Peyer's patch (tissue), 4 donors: Measurements from ENCODE around the gene SLC2A10.

Experiments used
- POLR2A ChIP-seq, 2 donors: fragments of 450-650 bp; IDR thresholded peaks; one replicate each; pipeline ENCODE4 v1.5.1; 2017; ENCODE audit warnings: antibody characterized with exemption in 2 of 2, mild to moderate bottlenecking in 2 of 2, moderate library complexity in 2 of 2
- TF ChIP-seq, protein P1 (sequence below), 6 experiments: fragments of 450-650 bp in 4 of 6; fragments of 200-600 bp in 2 of 6; sonication (generic) in 1 of 6; IDR thresholded peaks; one replicate each; pipeline ENCODE4 v1.5.1; 2017 to 2019; ENCODE audit warnings: antibody characterized with exemption in 6 of 6, mild to moderate bottlenecking in 3 of 6, moderate library complexity in 1 of 6

DNA sequence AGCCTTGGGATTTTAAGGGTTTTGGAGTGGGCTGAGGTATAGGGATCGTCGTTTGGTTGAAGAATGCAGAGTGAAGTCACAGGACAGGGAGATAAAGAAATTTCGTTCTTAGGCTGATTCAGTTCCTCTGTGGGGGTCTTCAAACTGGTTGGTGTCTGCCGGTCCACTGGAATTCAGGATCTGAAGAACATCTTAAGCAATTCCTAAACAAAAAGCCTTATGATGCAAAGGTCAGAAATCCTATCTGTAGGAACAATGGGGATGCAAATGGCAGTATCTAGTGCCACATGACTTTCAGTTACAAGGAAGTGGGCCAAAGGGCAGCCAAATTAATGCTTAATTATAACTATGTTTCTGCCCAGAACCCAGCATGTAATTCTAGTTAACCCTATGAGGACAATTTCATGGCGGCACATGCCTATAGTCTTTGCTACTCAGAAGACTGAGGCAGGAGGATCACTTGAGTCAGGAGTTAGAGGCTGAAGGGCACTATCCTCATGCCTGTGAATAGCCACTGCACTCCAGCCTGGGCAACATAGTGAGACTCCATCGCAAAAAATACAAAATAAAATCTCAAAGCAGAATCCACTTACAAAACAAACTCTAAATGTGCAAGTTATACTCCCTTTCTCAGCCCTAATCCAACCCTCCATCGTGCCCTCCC is 4.6 kb upstream of the SLC2A10 start:
- no peak for TF ChIP-seq POLR2A (IDR thresholded peaks at IDR 0.05)
- TF ChIP-seq, protein P1, sequence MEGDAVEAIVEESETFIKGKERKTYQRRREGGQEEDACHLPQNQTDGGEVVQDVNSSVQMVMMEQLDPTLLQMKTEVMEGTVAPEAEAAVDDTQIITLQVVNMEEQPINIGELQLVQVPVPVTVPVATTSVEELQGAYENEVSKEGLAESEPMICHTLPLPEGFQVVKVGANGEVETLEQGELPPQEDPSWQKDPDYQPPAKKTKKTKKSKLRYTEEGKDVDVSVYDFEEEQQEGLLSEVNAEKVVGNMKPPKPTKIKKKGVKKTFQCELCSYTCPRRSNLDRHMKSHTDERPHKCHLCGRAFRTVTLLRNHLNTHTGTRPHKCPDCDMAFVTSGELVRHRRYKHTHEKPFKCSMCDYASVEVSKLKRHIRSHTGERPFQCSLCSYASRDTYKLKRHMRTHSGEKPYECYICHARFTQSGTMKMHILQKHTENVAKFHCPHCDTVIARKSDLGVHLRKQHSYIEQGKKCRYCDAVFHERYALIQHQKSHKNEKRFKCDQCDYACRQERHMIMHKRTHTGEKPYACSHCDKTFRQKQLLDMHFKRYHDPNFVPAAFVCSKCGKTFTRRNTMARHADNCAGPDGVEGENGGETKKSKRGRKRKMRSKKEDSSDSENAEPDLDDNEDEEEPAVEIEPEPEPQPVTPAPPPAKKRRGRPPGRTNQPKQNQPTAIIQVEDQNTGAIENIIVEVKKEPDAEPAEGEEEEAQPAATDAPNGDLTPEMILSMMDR (IDR thresholded peaks at IDR 0.05) = no peak
